ENCODE data around the gene MEDAG.
A peak's percentile ranks its signal among the peaks of the same experiment; 100 is the strongest.

Gene MEDAG

DNA sequence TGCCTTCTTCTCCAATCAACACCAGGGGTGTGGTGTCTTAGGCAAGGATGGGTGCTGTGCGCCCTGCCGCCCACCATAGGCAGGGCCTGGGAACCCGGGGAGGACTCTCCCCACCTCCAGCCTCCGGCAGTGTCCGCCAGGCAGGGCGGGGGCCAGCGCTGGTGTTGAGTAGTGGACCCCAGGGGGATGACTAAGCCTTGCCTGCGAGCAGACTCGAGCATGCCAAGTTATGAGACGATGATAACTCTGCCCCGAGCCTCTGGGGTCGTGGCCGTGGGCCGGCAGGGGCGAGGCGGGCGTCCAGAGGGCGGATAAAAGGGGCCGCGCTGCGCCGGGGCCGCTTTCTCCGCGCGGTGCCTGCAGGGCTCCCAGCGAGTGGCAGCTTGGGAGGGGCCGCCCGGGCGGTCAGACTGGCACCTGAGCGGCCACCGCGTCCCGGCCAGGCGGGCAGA is at the start of gene MEDAG:
MEDAG (plus strand) TSS at position 340 of the 452 bp plus-strand sequence. CDS start 245 bp downstream, outside the sequence.
- DNase-seq: no peak

DNA sequence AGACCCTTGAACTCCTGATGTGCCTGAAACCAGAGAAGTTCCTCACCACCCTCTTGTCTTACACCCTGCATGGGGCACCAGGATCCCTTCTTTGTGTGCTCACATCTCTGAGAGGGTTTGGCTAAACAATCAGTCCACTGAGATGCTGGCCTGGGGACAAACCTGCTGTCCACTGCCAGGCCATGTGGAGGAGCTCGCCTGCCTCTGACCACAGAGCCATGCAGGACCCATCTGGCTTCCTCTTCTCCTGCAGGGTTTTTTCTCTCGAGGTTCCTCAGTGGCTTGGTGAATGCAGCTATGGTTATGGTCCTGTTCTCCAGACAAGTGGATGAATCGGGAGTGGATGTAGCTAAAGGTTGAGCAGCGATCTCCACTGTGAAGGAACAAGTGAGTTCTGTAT is 49.1 kb upstream of the MEDAG start:
- no peak for DNase-seq

DNA sequence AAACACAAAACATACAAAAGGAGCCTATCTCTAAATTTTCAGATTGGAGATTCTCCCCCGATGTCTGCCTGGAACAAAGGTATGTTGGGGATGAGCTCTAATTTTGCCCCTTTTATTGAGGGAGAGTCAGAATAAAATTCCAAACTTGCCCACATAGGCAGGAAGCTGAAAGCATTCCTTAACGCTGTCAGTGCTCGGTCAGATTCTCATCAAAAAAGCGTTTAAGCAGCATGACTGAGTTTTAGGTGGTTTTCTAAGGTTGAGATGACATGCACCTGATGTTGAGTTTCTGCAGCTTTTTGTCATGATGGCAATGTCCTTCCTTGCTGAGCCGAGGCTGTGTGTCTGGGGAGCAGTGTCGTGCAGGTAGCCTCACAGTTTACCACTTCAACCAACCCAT is 48.4 kb upstream of the MEDAG start:
- no peak for DNase-seq

GRCh38 chr13:30859326-30859725 is 46.7 kb upstream of the MEDAG start:
- DNase-seq: no peak

GRCh38 chr13:30861163-30861562 is 44.9 kb upstream of the MEDAG start:
- no peak for DNase-seq

DNA sequence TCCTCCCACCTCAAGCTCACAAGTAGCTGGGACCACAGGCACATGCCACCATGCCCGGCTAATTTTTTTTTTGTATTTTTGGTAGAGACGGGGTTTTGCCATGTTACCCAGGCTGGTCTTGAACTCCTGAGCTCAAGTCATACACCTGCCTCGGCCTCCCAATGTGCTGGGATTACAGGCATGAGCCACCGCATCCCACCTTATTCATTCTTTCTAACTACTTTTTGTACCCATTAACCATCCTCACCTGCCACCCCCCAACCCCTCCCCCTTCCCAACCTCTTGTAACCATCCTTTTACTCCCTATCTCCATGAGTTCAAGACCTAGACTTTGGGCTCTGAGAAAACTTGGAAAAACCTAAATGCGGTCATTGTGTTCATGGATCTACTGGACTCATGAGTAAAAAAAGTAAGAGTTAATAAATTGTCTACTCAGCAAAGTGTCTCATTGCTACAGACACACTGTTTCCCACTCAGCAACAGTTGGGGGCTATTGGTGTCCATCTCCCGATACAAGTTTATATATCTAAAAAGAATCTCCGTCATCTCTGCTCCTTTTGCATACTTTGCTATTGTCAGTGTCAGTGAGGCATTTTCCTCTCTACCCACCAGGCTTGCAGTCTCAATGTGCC is 44.1 kb upstream of the MEDAG start:
- no peak for DNase-seq

DNA sequence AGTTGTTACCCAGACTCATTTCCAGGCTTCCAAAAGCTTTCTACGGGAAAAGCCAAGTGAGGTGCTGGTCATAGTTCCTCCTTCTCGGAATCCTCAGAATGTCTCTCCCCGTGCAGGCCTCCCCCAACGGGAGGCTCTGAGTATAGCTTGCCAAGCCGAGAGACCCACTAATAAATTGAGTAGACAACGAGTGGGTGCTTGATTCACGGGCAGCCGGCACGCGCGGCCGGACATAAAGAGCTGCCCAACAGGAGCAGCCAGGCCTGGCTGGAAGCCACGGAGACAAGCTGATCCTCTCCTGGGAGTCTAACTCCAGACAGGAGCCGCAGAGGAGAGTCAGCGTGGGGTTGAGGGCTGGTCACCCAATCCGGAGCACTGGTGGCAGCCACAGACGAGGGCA is 43.4 kb upstream of the MEDAG start:
- no peak for DNase-seq

DNA sequence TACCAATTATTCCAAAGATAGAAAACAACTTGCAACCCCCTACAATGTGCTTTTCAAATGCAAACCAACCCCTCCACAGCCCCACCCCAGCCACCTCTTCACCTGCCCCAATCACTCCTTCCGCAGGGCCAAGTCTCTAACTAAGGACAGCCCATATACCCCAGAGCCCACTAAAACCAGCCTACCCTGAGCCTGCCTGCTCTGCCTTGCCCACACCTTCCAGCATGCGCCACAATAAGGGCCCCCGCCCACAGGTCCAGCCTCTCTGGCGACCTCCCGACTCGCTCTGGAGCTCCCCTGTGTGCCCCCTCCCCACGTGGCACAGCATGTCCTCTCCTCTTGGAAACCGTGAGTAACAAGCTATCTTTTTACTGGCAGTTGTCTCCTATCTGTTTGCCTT is 42.8 kb upstream of the MEDAG start:
- no peak for DNase-seq

DNA sequence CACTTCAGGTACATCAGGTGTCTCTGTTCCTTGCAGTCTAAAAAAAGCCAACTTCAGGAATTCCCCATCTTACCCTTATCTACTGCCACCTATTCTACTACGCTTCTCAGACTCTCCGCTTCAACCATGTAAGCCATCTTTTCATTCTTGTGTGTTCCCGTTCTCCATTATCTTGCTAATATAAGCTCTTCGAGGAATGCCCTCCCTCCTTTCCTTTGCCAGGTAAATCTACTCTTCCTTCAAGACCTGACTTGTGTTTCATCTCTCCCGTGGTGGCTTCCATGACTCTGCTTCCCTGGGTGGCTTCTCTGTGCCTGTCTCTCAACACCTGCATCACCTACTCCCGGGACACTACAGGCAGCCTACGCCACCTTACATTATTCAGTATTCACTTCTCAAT is 42.3 kb upstream of the MEDAG start:
- DNase-seq: no peak

DNA sequence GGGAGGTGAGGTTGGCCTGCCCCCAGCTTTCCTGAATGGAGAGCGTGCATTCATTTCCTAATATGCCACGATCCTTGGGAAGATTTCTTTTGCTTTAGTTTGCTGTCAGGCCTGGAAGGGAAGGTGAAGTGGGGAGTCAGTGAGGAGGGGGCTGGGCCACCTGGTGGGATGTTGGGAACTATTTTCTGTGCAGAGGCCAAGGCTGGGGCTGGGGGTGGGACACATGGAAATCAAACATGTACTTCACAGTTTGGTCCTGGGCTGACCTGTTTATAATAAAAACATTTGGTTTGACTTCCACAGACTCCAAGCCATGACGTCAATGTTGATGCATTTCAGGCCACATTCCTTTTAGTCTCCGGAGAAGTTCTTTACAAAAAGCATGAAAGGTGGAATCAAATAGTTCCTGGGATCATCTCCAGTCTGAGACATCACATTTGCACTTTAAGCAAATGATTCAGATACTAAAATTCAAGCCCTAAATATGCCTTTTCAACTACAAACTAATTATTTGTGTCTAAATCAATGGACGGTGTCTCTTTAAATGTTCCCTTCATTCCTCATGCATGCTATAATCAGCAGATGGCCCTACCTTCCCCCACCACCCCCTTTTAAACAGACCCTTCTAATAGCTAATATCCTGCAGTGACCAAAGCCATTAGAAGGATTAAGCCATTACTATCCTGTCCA is 41.5 kb upstream of the MEDAG start:
- no peak for DNase-seq

DNA sequence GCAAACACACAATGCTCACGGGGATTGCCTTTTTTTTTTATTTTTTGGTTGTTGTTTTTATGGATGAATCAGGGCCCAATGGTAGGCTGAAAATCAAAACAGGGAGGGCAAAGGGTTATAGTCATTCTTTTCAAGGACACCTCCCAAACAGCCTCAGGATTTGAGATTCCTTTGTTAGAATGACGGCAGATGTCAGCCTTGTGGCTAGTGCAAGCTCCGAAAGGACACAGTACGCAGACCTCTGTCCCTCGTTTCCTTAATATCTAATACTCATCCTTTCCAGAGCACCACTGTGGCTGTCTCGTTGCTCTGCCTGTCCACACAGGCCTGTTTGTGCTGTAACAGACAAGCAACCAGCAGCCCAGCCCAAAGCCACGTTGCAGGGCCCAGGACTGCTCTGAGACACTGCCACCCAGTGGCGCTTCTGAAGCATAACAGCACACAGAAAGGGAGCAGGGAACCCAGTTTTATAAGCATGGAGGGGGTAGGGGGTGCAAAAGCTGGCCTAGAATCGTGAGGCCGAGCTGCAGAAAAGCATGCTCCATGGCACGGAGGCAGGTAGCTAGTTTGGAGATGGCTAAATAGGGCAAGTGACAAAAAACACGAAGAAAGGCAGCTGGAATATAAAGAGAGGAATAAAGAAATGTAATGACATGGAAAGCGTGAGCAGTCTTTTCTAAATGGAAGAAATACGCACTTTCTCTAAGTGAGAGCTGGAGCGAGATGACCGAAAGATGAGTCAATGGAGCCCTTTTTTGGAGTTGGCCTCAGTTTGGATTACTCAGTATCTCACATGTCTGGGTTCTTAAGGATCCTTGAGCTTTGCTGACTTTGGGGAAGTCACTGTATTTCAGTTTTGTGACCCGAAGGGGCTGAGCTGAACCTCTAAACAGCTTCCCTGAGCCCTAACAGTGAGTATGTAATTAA is 40.7 kb upstream of the MEDAG start:
- DNase-seq: peak in 1 of 2 donors; percentile 28

- DNase-seq: no peak
These were observed 39.4 kb upstream of the MEDAG start for GRCh38 chr13:30866677-30867076.

DNA sequence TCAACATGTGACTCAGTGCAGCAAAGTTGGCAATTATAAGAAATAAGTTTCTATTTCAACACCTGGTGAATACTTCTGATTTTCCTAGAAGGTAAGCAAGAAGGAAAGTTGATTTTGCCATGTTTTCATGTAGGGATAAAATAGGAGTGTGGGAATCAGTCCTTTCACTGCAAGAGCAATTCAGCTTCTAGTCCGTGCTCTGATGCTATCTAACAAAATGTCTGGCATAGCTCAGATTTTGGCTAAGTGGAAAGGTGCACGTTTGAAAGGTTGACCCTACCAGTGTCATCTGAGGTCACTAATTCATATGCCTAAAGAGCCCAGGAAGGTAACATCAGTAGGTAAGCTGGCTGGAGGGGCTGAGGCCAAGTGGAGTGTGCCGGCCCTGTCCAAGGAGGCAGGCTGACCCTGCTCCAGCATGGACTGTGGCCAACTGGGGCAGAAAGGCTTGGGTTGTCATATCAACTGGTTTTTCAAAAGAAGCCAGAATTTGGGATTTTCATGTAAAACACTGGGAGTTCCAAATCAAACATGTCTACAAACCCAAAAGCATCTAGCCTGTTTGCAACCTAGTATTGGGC is 38.9 kb upstream of the MEDAG start:
- DNase-seq: no peak

DNA sequence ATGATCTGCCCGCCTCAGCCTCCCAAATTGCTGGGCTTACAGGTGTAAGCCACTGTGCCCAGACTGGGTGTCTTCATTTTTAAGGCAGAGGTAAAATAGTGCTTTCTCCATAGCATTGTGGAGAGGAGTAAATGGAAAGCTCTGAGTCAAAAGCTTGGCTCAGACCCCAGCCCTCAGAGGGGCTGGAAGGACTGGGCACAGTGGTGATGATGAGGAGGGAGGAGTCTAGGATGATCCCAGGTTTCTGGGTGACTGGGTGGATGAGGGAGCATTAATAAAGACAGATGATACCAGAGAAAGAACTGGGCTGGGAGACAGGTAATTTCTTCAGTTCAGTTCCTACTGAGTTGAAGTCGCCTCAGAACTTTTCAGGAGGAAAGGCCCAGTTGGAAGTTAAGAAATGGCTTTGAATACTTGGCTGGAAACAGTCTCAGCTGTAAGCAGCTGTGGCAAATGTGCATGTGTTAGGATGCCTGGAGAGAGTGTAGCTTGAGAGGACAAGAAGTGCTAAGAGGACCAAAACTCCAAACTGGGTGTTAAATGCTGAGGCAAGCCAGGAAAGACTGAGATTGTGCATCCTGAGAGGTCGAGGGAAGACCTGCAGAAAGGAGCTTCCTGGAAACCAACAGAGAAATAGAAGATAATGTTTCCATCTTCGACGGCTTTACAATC is 37.1 kb upstream of the MEDAG start:
- DNase-seq: no peak

GRCh38 chr13:30869491-30869890 is 36.6 kb upstream of the MEDAG start:
- DNase-seq: no peak

GRCh38 chr13:30870049-30870884 is 35.8 kb upstream of the MEDAG start:
- peak in 1 of 2 donors; percentile 27 for DNase-seq

- DNase-seq: no peak
These were observed 35.0 kb upstream of the MEDAG start for GRCh38 chr13:30870916-30871587.

DNA sequence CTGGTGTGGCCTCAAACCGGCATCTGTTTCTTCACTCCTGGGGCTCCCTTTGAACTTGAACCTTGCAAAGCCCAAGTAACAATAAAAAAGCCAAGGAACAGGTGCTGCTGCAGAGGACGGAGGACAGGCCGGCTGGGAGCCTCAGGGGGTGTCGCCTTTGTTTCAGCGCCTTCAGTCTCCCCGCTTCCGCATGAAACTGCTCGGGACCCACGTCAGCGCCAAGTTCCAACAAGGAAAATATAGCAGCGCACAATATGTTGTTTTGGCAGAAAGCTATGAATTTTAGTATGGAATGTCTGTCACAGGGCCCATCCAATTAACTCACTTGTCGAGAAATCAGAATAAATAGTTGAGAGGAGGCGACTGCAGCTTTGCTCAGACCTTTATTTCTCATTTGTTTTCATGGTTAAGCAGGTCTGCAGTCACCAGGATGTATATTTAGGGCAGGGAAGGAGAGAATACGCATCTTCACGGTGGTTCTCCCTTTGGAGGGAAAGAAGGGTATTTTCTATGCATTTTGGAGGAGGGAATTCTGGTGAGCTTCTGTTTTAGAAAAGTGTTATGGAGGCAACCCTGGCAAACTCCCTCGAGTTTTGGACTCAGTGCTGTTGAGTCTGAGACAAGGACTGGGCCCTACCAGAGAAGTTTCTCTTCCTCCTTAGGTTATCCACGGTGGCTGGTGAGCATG is 34.3 kb upstream of the MEDAG start:
- no peak for DNase-seq

GRCh38 chr13:30872276-30872594 is 33.8 kb upstream of the MEDAG start:
- DNase-seq: no peak

- peak in 1 of 2 donors; percentile 61 for DNase-seq
These were observed 33.2 kb upstream of the MEDAG start for GRCh38 chr13:30872685-30873461.

Measured in bone marrow (tissue), 2 donors.